Caco-2 (cell line): ENCODE data around the gene SHKBP1. TPM values are rescaled to one million over a fixed set of nuclear protein-coding genes. Genes with fewer than 3 reads are reported as not detected.

Experiments used
- BruUV-seq: library from RNA; stranded (reverse); fragments of 400-500 nt; replicated peaks from 2 replicates; lab custom pipeline; 2021; lab: Mats Ljungman, UMichigan
- CTCF ChIA-PET: fragments of 300-600 bp; sonication (Branson Sonifier 250); formaldehyde crosslinking; loops from one replicate; lab custom pipeline; 2022; ENCODE audit warnings: antibody characterized with exemption; lab: Charles Lee
- POLR2A ChIA-PET: fragments of 300-600 bp; sonication (Branson Sonifier 250); formaldehyde crosslinking; loops from one replicate; lab custom pipeline; 2022; ENCODE audit warnings: antibody characterized with exemption; lab: Charles Lee
- DNase-seq, 2 experiments: peaks; one replicate each; pipeline versions ENCODE4 v3.0.0 to v3.0.0-alpha.2; 2020 to 2022
- H3K27me3 ChIP-seq: replicated peaks from 2 replicates; pipeline ENCODE4 v1.6.0; 2011; ENCODE audit warnings: low read length; ENCODE audit not compliant: control insufficient read depth, insufficient read depth
- H3K36me3 ChIP-seq: 2 replicates; pipeline ENCODE4 v1.5.1; 2011; ENCODE audit warnings: low read length; ENCODE audit not compliant: control insufficient read depth, insufficient read depth
- H3K4me1 ChIP-seq: fragments of 250-450 bp; sonication (Bioruptor Pico); 2 replicates; pipeline ENCODE4 v1.5.1; 2020; ENCODE audit warnings: mild to moderate bottlenecking
- H3K4me3 ChIP-seq: 2 replicates; pipeline ENCODE4 v1.5.1; 2011; ENCODE audit warnings: low read depth, mild to moderate bottlenecking, control low read depth, low read length
- H3K9me3 ChIP-seq: fragments of 250-450 bp; sonication (Bioruptor Pico); 2 replicates; pipeline ENCODE4 v1.5.1; 2020; ENCODE audit warnings: mild to moderate bottlenecking, moderate library complexity
- H3K27ac Mint-ChIP-seq: one replicate; pipeline ENCODE4 v1.8.0; 2022; ENCODE audit warnings: mixed read lengths; ENCODE audit not compliant: unreplicated experiment
- H3K27me3 Mint-ChIP-seq: one replicate; pipeline ENCODE4 v1.8.0; 2022; ENCODE audit warnings: mixed read lengths; ENCODE audit not compliant: insufficient read depth, unreplicated experiment
- H3K36me3 Mint-ChIP-seq: one replicate; pipeline ENCODE4 v1.8.0; 2022; ENCODE audit warnings: mild to moderate bottlenecking, mixed read lengths; ENCODE audit not compliant: insufficient read depth, unreplicated experiment
- H3K4me1 Mint-ChIP-seq: one replicate; pipeline ENCODE4 v1.8.0; 2022; ENCODE audit warnings: low read depth, mixed read lengths; ENCODE audit not compliant: unreplicated experiment
- H3K4me3 Mint-ChIP-seq: one replicate; pipeline ENCODE4 v1.8.0; 2022; ENCODE audit warnings: mild to moderate bottlenecking, moderate library complexity, mixed read lengths; ENCODE audit not compliant: unreplicated experiment
- H3K9me3 Mint-ChIP-seq: one replicate; pipeline ENCODE4 v1.8.0; 2022; ENCODE audit warnings: mixed read lengths; ENCODE audit not compliant: unreplicated experiment
- intact Hi-C: fragments of 100-400 bp; cut with micrococcal nuclease; formaldehyde crosslinking; loops from one replicate; pipeline ENCODE4 v1.10.0; 2022; ENCODE audit not compliant: unreplicated experiment
- total RNA-seq: library from RNA; stranded (reverse); gene quantifications from 2 replicates; pipeline ENCODE4 v1.2.3, GENCODE V29; 2022
- TF ChIP-seq, protein P1 (sequence below), 2 experiments: fragments of 200-600 bp in 1 of 2; IDR thresholded peaks; 1 replicate in 1 of 2; 2 replicates in 1 of 2; pipeline versions ENCODE4 v1.5.1 to v1.8.0; 2011 to 2022; ENCODE audit warnings: antibody characterized with exemption in 1 of 2, control low read depth in 1 of 2, inconsistent platforms in 1 of 2, low read depth in 1 of 2, low read length in 1 of 2, mild to moderate bottlenecking in 1 of 2, moderate library complexity in 1 of 2; ENCODE audit not compliant: insufficient read depth in 1 of 2, severe bottlenecking in 1 of 2, unreplicated experiment in 1 of 2

The SHKBP1 gene
- total RNA-seq, 1 experiment from 2014 or later = 82.6 TPM

DNA sequence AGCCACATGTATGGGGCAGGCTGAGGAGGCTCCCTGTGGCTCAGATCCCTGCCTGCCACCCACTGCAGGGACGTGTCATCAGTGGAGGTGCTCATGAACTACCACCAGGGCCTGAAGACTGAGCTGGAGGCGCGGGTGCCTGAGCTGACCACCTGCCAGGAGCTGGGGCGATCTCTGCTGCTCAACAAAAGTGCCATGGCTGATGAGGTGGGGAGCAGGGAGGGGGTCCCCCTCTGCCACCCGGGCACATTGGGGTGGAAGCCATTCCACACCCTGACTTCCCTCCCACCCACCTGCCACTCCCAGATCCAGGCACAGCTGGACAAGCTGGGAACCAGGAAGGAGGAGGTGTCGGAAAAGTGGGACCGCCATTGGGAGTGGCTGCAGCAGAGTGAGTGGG, 11.3 kb upstream of the SHKBP1 start:
- Mint-ChIP-seq H3K9me3 (no peaks in the 10 kb centered on the region), H3K4me1 (peaks cover 6% of the 10 kb centered on the region), H3K36me3 (no peaks in the 10 kb centered on the region), H3K4me3 (no peak overlapping the region), H3K27me3 (peaks cover 13% of the 10 kb centered on the region), H3K27ac (no peak overlapping the region)
- CTCF ChIA-PET = interaction anchor here (0.6 kb wide), 1 partner anchor 38 kb away, joined by 3 read pairs; no protein-coding TSS in a partner anchor
- POLR2A ChIA-PET = no interaction called here
- intact Hi-C loops = no loop called here
- no peaks in the 10 kb centered on the region; the same call in 1 of the 2 replicates for H3K27me3 ChIP-seq
- DNase-seq = no peak
- no peaks in the 10 kb centered on the region for H3K9me3 ChIP-seq
- H3K36me3 ChIP-seq = no peaks in the 10 kb centered on the region
- H3K4me1 ChIP-seq = peaks cover 9% of the 10 kb centered on the region; the same call in 1 of the 2 replicates
- no TSS peak for BruUV-seq
- TF ChIP-seq, protein P1, sequence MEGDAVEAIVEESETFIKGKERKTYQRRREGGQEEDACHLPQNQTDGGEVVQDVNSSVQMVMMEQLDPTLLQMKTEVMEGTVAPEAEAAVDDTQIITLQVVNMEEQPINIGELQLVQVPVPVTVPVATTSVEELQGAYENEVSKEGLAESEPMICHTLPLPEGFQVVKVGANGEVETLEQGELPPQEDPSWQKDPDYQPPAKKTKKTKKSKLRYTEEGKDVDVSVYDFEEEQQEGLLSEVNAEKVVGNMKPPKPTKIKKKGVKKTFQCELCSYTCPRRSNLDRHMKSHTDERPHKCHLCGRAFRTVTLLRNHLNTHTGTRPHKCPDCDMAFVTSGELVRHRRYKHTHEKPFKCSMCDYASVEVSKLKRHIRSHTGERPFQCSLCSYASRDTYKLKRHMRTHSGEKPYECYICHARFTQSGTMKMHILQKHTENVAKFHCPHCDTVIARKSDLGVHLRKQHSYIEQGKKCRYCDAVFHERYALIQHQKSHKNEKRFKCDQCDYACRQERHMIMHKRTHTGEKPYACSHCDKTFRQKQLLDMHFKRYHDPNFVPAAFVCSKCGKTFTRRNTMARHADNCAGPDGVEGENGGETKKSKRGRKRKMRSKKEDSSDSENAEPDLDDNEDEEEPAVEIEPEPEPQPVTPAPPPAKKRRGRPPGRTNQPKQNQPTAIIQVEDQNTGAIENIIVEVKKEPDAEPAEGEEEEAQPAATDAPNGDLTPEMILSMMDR (IDR thresholded peaks at IDR 0.05; ENCODE audit: insufficient read depth in 1 of 2, low read depth in 1 of 2, low read length in 1 of 2, severe bottlenecking in 1 of 2, unreplicated experiment in 1 of 2) = no peak
- H3K4me3 ChIP-seq = no peak overlapping the region

DNA sequence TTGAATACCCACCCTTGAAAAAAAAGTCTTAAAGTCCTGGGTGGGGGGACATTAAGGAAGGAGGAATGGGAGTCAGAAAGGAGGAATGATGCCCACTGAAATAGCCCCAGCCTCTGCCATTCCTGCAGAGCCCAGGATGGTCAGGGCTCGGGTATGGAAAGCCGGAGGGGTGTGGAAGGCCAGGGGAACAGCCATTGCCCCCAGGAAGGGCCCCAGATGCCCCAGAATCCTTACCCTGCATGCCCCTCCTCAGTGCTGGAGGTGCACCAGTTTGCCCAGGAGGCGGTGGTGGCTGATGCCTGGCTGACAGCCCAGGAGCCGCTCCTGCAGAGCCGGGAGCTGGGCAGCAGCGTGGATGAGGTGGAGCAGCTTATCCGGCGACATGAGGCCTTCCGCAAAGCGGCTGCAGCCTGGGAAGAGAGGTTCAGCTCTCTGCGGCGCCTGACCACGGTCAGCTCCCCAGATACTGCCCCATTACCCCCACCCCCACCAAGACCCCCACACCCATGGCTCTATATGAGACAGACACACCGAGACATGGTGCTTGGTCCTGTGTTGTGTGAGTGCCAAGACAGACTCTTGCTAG, 10.7 kb upstream of the SHKBP1 start:
- no peaks in the 10 kb centered on the region for H3K36me3 ChIP-seq
- BruUV-seq = no TSS peak
- no peak for DNase-seq
- H3K27ac Mint-ChIP-seq = no peak overlapping the region
- H3K4me3 ChIP-seq = no peak overlapping the region
- H3K9me3 Mint-ChIP-seq = peaks cover 5% of the 10 kb centered on the region
- peak overlapping the region; percentile 20 for H3K4me3 Mint-ChIP-seq
- TF ChIP-seq, protein P1 (IDR thresholded peaks at IDR 0.05; ENCODE audit: insufficient read depth in 1 of 2, low read depth in 1 of 2, low read length in 1 of 2, severe bottlenecking in 1 of 2, unreplicated experiment in 1 of 2) = no peak
- intact Hi-C loops = no loop called here
- peaks cover 13% of the 10 kb centered on the region for H3K27me3 Mint-ChIP-seq
- peaks cover 5% of the 10 kb centered on the region for H3K36me3 Mint-ChIP-seq
- H3K4me1 Mint-ChIP-seq = peaks cover 11% of the 10 kb centered on the region
- ChIA-PET POLR2A (no interaction called here), CTCF (interaction anchor here (0.6 kb wide), 1 partner anchor 38 kb away, joined by 3 read pairs; no protein-coding TSS in a partner anchor)
- H3K9me3 ChIP-seq = no peaks in the 10 kb centered on the region
- peaks cover 9% of the 10 kb centered on the region; the same call in 1 of the 2 replicates for H3K4me1 ChIP-seq
- H3K27me3 ChIP-seq = no peaks in the 10 kb centered on the region; the same call in 1 of the 2 replicates

DNA sequence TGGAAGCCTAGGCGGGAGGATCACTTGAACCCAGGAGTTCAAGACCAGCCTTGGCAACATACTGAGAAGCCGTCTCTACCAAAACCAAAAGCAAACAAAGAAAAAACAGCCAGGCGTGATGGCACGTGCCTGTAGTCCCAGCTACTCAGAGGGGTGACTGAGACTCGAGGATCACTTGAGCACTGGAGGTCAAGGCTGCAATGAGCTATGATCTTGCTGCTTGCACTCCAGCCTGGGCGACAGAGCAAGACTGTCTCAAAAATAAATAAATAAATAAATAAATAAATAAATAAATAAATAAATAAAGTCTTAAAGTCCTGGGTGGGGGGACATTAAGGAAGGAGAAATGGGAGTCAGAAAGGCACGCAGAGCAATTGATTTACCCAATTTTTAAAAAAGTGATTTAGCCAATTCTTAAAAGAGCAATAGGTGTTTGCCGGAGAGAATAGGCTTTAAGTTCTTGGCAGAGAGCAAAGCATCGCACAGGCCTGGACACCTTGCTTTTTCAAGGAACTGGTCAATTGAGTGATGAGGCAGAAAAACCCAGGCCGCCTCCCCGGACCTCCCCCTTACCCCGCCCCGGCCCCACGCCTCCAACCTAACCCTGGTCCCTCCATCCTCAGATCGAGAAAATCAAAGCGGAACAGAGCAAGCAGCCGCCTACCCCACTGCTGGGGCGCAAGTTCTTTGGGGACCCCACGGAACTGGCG, 9.5 kb upstream of the SHKBP1 start:
- Mint-ChIP-seq H3K36me3 (peaks cover 5% of the 10 kb centered on the region), H3K9me3 (peaks cover 9% of the 10 kb centered on the region), H3K27ac (no peak overlapping the region), H3K4me1 (peaks cover 13% of the 10 kb centered on the region), H3K4me3 (peak overlapping the region; percentile 14), H3K27me3 (peaks cover 8% of the 10 kb centered on the region)
- Histone ChIP-seq H3K4me3 (peak overlapping the region; percentile 15; the same call in 1 of the 2 replicates), H3K9me3 (no peaks in the 10 kb centered on the region), H3K27me3 (no peaks in the 10 kb centered on the region; the same call in 1 of the 2 replicates), H3K4me1 (peaks cover 9% of the 10 kb centered on the region; the same call in 1 of the 2 replicates), H3K36me3 (no peaks in the 10 kb centered on the region)
- BruUV-seq = no TSS peak
- ChIA-PET CTCF (interaction anchor here (0.6 kb wide), 1 partner anchor 37 kb away, joined by 3 read pairs; no protein-coding TSS in a partner anchor), POLR2A (no interaction called here)
- intact Hi-C loops = no loop called here
- TF ChIP-seq, protein P1 (IDR thresholded peaks at IDR 0.05; ENCODE audit: insufficient read depth in 1 of 2, low read depth in 1 of 2, low read length in 1 of 2, severe bottlenecking in 1 of 2, unreplicated experiment in 1 of 2) = no peak
- DNase-seq = no peak
